ENCODE data around the gene SPEG.

DNA sequence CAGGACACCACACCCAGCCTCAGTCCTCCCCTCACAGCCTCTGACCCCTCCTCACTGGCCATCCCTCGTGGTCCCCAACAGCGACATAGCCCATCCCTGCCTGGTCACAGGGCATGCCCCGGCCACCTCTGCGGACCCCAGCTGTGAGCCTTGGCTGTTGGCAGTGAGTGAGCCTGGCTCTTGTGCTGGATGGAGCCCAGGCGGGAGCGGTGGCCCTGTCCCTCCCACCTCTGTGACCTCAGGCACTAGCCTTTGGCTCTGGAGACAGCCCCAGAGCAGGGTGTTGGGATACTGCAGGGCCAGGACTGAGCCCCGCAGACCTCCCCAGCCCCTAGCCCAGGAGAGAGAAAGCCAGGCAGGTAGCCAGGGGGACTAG, 8.6 kb upstream of the SPEG start:
- TF ChIP-seq JUNB (IDR thresholded peaks at IDR 0.05; ENCODE audit: unreplicated experiment), result no peak
- TF ChIP-seq, protein P1, sequence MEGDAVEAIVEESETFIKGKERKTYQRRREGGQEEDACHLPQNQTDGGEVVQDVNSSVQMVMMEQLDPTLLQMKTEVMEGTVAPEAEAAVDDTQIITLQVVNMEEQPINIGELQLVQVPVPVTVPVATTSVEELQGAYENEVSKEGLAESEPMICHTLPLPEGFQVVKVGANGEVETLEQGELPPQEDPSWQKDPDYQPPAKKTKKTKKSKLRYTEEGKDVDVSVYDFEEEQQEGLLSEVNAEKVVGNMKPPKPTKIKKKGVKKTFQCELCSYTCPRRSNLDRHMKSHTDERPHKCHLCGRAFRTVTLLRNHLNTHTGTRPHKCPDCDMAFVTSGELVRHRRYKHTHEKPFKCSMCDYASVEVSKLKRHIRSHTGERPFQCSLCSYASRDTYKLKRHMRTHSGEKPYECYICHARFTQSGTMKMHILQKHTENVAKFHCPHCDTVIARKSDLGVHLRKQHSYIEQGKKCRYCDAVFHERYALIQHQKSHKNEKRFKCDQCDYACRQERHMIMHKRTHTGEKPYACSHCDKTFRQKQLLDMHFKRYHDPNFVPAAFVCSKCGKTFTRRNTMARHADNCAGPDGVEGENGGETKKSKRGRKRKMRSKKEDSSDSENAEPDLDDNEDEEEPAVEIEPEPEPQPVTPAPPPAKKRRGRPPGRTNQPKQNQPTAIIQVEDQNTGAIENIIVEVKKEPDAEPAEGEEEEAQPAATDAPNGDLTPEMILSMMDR (conservative IDR thresholded peaks at IDR 0.05; ENCODE audit: low read depth in 2 of 2), result no peak
- no peak for TF ChIP-seq EZH2 (IDR thresholded peaks at IDR 0.05; ENCODE audit: low read depth, unreplicated experiment)
- no peak for TF ChIP-seq ZNF331 (CRISPR knock-in tag; IDR thresholded peaks at IDR 0.05; ENCODE audit: low read depth)

Measured in GM23338 (cell line).